Ishikawa (cell line): ENCODE measurements around the gene RUBCNL.

Experiments
- CREB1 ChIP-seq: IDR thresholded peaks from 2 replicates; pipeline ENCODE4 v1.6.1; 2012; ENCODE audit warnings: low read depth
- EP300 ChIP-seq: IDR thresholded peaks from 2 replicates; pipeline ENCODE4 v1.6.1; 2012; ENCODE audit warnings: borderline replicate concordance
- RAD21 ChIP-seq: IDR thresholded peaks from 2 replicates; pipeline ENCODE4 v1.6.1; 2012; ENCODE audit warnings: low read depth
- REST ChIP-seq: IDR thresholded peaks from 2 replicates; pipeline ENCODE4 v1.6.1; 2012; ENCODE audit warnings: low read depth, mild to moderate bottlenecking
- TAF1 ChIP-seq: IDR thresholded peaks from 2 replicates; pipeline ENCODE4 v1.6.1; 2012; ENCODE audit warnings: low read depth, mild to moderate bottlenecking

GRCh38 chr13:46385946-46386345, 1.1 kb downstream of the RUBCNL start:
- TF ChIP-seq RAD21 (no peak), TAF1 (no peak), EP300 (no peak), CREB1 (no peak), REST (no peak)
